HepG2 (cell line): ENCODE results near the gene EPB41L5. TPM values are rescaled to one million over a fixed set of nuclear protein-coding genes. Genes with fewer than 3 reads are reported as not detected.

Experiments used
- CBFB ChIP-seq: sonication (generic); formaldehyde crosslinking; IDR thresholded peaks from 2 replicates; pipeline ENCODE4 v1.4.0; 2020; ENCODE audit warnings: missing genetic modification reagents
- MAFF ChIP-seq: IDR thresholded peaks from 2 replicates; pipeline ENCODE4 v1.6.1; 2011; ENCODE audit warnings: low read depth, low read length, improper control_type of control experiment
- NFYC ChIP-seq: IDR thresholded peaks from 2 replicates; pipeline ENCODE4 v1.6.1; 2016; ENCODE audit warnings: missing genetic modification reagents, missing compliant biosample characterization
- ZNF253 ChIP-seq: sonication (generic); formaldehyde crosslinking; IDR thresholded peaks from 2 replicates; pipeline ENCODE4 v1.8.0; 2022; ENCODE audit warnings: mild to moderate bottlenecking, missing genetic modification reagents, borderline replicate concordance
- ZNF367 ChIP-seq: sonication (generic); formaldehyde crosslinking; IDR thresholded peaks from 2 replicates; pipeline ENCODE4 v1.4.0; 2020; ENCODE audit warnings: missing genetic modification reagents, borderline replicate concordance
- ZNF441 ChIP-seq: sonication (generic); formaldehyde crosslinking; IDR thresholded peaks from 2 replicates; pipeline ENCODE4 v1.7.0; 2021; ENCODE audit warnings: missing genetic modification reagents, borderline replicate concordance
- ZNF558 ChIP-seq: sonication (generic); formaldehyde crosslinking; IDR thresholded peaks from 2 replicates; pipeline ENCODE4 v1.9.0; 2022; ENCODE audit warnings: mild to moderate bottlenecking, missing genetic modification reagents, borderline replicate concordance
- ZNF605 ChIP-seq: sonication (generic); formaldehyde crosslinking; IDR thresholded peaks from 2 replicates; pipeline ENCODE4 v1.8.0; 2022; ENCODE audit warnings: mild to moderate bottlenecking, missing genetic modification reagents
- ZSCAN9 ChIP-seq: IDR thresholded peaks from 2 replicates; pipeline ENCODE4 v1.6.1; 2016; ENCODE audit warnings: borderline replicate concordance
- polyA plus RNA-seq, 8 experiments: library from polyadenylated mRNA; depleted of rRNA in 3 of 8; stranded (reverse) in 7 of 8; unstranded in 1 of 8; fragments of >200 nt; fragmentation: Illumina TruSeq in 4 of 8; extraction: Trizol in 4 of 8; gene quantifications; 2 replicates each; pipeline versions ENCODE4 v1.2.1 to v1.2.3, GENCODE V29; 2011 to 2016; ENCODE audit warnings: low read depth in 4 of 8, missing spikeins in 1 of 8, mixed read lengths in 1 of 8; ENCODE audit not compliant: insufficient read depth in 1 of 8
- total RNA-seq, 5 experiments: library from RNA; depleted of rRNA; stranded (reverse); fragments of >200 nt; fragmentation: Illumina TruSeq; extraction: Trizol; gene quantifications; 2 replicates each; pipeline ENCODE4 v1.2.3, GENCODE V29; 2016; ENCODE audit warnings: low read depth in 1 of 5
- TF ChIP-seq, protein P1 (sequence below): IDR thresholded peaks from 2 replicates; pipeline ENCODE4 v1.6.1; 2016; ENCODE audit warnings: low read depth, missing genetic modification reagents, missing compliant biosample characterization
- TF ChIP-seq, protein P2 (sequence below): sonication (generic); formaldehyde crosslinking; IDR thresholded peaks from one replicate; pipeline ENCODE4 v1.5.1; 2020; ENCODE audit warnings: mild to moderate bottlenecking, missing genetic modification reagents; ENCODE audit errors: not compliant biosample characterization
- TF ChIP-seq, protein P3 (sequence below): IDR thresholded peaks from 2 replicates; pipeline ENCODE4 v1.6.1; 2016; ENCODE audit warnings: low read depth, control low read depth
- TF ChIP-seq, protein P4 (sequence below): sonication (generic); formaldehyde crosslinking; IDR thresholded peaks from 2 replicates; pipeline ENCODE4 v1.4.0; 2020; ENCODE audit warnings: mild to moderate bottlenecking, missing genetic modification reagents

Gene EPB41L5
- total and polyA plus RNA-seq, 2 of the 13 experiments (the other 11 are each of a cell fraction or from before 2014, with no cell fraction given) = 40.5 to 47.5 TPM

DNA sequence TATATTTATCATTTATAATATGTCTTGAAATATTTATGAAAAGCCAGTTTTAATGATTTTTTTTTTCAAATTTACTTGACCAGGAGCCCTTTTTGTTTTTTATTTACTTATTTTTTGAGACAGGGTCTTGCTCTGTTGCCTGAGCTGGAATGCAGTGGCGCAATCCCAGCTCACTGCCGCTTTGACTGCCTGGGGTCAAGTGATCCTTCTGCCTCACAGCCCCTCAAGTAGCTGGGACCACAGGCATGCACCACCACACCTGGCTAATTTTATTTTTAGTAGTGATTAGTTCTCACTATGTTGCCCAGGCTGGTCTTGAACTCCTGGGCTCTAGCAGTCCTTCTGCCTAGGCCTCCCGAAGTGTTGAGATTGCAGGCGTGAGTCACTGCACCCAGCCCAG is 5.7 kb downstream of the EPB41L5 start (continued):
- TF ChIP-seq, protein P1, sequence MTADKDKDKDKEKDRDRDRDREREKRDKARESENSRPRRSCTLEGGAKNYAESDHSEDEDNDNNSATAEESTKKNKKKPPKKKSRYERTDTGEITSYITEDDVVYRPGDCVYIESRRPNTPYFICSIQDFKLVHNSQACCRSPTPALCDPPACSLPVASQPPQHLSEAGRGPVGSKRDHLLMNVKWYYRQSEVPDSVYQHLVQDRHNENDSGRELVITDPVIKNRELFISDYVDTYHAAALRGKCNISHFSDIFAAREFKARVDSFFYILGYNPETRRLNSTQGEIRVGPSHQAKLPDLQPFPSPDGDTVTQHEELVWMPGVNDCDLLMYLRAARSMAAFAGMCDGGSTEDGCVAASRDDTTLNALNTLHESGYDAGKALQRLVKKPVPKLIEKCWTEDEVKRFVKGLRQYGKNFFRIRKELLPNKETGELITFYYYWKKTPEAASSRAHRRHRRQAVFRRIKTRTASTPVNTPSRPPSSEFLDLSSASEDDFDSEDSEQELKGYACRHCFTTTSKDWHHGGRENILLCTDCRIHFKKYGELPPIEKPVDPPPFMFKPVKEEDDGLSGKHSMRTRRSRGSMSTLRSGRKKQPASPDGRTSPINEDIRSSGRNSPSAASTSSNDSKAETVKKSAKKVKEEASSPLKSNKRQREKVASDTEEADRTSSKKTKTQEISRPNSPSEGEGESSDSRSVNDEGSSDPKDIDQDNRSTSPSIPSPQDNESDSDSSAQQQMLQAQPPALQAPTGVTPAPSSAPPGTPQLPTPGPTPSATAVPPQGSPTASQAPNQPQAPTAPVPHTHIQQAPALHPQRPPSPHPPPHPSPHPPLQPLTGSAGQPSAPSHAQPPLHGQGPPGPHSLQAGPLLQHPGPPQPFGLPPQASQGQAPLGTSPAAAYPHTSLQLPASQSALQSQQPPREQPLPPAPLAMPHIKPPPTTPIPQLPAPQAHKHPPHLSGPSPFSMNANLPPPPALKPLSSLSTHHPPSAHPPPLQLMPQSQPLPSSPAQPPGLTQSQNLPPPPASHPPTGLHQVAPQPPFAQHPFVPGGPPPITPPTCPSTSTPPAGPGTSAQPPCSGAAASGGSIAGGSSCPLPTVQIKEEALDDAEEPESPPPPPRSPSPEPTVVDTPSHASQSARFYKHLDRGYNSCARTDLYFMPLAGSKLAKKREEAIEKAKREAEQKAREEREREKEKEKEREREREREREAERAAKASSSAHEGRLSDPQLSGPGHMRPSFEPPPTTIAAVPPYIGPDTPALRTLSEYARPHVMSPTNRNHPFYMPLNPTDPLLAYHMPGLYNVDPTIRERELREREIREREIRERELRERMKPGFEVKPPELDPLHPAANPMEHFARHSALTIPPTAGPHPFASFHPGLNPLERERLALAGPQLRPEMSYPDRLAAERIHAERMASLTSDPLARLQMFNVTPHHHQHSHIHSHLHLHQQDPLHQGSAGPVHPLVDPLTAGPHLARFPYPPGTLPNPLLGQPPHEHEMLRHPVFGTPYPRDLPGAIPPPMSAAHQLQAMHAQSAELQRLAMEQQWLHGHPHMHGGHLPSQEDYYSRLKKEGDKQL (CRISPR knock-in tag) = no peak
- no peak for TF ChIP-seq ZNF441 (CRISPR knock-in tag)
- no peak for TF ChIP-seq MAFF
- TF ChIP-seq CBFB = no peak
- TF ChIP-seq, protein P2, sequence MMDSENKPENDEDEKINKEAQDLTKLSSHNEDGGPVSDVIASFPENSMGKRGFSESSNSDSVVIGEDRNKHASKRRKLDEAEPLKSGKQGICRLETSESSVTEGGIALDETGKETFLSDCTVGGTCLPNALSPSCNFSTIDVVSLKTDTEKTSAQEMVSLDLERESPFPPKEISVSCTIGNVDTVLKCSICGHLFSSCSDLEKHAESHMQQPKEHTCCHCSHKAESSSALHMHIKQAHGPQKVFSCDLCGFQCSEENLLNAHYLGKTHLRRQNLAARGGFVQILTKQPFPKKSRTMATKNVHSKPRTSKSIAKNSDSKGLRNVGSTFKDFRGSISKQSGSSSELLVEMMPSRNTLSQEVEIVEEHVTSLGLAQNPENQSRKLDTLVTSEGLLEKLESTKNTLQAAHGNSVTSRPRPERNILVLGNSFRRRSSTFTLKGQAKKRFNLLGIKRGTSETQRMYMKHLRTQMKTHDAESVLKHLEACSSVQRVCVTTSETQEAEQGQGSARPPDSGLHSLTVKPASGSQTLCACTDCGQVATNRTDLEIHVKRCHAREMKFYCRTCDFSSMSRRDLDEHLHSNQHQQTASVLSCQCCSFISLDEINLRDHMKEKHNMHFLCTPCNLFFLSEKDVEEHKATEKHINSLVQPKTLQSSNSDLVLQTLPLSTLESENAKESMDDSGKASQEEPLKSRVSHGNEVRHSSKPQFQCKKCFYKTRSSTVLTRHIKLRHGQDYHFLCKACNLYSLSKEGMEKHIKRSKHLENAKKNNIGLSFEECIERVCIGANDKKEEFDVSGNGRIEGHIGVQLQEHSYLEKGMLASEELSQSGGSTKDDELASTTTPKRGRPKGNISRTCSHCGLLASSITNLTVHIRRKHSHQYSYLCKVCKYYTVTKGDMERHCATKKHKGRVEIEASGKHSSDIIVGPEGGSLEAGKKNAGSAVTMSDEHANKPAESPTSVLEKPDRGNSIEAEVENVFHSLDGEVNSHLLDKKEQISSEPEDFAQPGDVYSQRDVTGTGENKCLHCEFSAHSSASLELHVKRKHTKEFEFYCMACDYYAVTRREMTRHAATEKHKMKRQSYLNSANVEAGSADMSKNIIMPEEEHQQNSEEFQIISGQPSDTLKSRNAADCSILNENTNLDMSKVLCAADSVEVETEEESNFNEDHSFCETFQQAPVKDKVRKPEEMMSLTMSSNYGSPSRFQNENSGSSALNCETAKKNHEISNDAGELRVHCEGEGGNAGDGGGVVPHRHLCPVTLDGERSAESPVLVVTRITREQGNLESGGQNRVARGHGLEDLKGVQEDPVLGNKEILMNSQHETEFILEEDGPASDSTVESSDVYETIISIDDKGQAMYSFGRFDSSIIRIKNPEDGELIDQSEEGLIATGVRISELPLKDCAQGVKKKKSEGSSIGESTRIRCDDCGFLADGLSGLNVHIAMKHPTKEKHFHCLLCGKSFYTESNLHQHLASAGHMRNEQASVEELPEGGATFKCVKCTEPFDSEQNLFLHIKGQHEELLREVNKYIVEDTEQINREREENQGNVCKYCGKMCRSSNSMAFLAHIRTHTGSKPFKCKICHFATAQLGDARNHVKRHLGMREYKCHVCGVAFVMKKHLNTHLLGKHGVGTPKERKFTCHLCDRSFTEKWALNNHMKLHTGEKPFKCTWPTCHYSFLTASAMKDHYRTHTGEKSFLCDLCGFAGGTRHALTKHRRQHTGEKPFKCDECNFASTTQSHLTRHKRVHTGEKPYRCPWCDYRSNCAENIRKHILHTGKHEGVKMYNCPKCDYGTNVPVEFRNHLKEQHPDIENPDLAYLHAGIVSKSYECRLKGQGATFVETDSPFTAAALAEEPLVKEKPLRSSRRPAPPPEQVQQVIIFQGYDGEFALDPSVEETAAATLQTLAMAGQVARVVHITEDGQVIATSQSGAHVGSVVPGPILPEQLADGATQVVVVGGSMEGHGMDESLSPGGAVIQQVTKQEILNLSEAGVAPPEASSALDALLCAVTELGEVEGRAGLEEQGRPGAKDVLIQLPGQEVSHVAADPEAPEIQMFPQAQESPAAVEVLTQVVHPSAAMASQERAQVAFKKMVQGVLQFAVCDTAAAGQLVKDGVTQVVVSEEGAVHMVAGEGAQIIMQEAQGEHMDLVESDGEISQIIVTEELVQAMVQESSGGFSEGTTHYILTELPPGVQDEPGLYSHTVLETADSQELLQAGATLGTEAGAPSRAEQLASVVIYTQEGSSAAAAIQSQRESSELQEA = no peak
- TF ChIP-seq, protein P3, sequence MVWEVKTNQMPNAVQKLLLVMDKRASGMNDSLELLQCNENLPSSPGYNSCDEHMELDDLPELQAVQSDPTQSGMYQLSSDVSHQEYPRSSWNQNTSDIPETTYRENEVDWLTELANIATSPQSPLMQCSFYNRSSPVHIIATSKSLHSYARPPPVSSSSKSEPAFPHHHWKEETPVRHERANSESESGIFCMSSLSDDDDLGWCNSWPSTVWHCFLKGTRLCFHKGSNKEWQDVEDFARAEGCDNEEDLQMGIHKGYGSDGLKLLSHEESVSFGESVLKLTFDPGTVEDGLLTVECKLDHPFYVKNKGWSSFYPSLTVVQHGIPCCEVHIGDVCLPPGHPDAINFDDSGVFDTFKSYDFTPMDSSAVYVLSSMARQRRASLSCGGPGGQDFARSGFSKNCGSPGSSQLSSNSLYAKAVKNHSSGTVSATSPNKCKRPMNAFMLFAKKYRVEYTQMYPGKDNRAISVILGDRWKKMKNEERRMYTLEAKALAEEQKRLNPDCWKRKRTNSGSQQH = no peak
- no peak for TF ChIP-seq ZNF605 (CRISPR knock-in tag)
- TF ChIP-seq ZNF253 (CRISPR knock-in tag) = no peak
- TF ChIP-seq, protein P4, sequence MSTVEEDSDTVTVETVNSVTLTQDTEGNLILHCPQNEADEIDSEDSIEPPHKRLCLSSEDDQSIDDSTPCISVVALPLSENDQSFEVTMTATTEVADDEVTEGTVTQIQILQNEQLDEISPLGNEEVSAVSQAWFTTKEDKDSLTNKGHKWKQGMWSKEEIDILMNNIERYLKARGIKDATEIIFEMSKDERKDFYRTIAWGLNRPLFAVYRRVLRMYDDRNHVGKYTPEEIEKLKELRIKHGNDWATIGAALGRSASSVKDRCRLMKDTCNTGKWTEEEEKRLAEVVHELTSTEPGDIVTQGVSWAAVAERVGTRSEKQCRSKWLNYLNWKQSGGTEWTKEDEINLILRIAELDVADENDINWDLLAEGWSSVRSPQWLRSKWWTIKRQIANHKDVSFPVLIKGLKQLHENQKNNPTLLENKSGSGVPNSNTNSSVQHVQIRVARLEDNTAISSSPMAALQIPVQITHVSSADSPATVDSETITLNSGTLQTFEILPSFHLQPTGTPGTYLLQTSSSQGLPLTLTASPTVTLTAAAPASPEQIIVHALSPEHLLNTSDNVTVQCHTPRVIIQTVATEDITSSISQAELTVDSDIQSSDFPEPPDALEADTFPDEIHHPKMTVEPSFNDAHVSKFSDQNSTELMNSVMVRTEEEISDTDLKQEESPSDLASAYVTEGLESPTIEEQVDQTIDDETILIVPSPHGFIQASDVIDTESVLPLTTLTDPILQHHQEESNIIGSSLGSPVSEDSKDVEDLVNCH (CRISPR knock-in tag) = no peak
- no peak for TF ChIP-seq ZNF367 (CRISPR knock-in tag)
- no peak for TF ChIP-seq ZSCAN9 (CRISPR knock-in tag)
- TF ChIP-seq ZNF558 (CRISPR knock-in tag) = no peak
- TF ChIP-seq NFYC (CRISPR knock-in tag) = no peak
